IPS-20b (cell line): Measurements from ENCODE around the gene UPP1.
"Not testable (repeated sequence)": the region's sequence is repeated elsewhere in the genome, so short reads cannot be mapped to it uniquely, and the experiment has no call there.

Experiments used
- H3K27ac ChIP-seq: one replicate; pipeline ENCODE4 v1.5.1; 2013; ENCODE audit warnings: low read length
- H3K27me3 ChIP-seq: 2 replicates; pipeline ENCODE4 v1.6.1; 2013; ENCODE audit warnings: mild to moderate bottlenecking, low read length, inconsistent platforms; ENCODE audit not compliant: insufficient read depth
- H3K36me3 ChIP-seq: 2 replicates; pipeline ENCODE4 v1.6.1; 2013; ENCODE audit warnings: low read depth, mild to moderate bottlenecking, inconsistent platforms, low read length, moderate library complexity; ENCODE audit not compliant: insufficient read depth
- H3K4me1 ChIP-seq: 2 replicates; pipeline ENCODE4 v1.6.1; 2013; ENCODE audit warnings: mild to moderate bottlenecking, control low read depth, inconsistent platforms, low read length, moderate library complexity; ENCODE audit not compliant: insufficient read depth
- H3K4me3 ChIP-seq: 2 replicates; pipeline ENCODE4 v1.5.1; 2013; ENCODE audit warnings: mild to moderate bottlenecking, low read length, inconsistent platforms
- H3K9ac ChIP-seq: 2 replicates; pipeline ENCODE4 v1.6.1; 2013; ENCODE audit warnings: low read depth, mild to moderate bottlenecking, inconsistent platforms, low read length, moderate library complexity
- H3K9me3 ChIP-seq: 2 replicates; pipeline ENCODE4 v1.6.1; 2013; ENCODE audit warnings: mild to moderate bottlenecking, low read depth, low read length, inconsistent platforms; ENCODE audit not compliant: insufficient read depth

The UPP1 gene

GRCh38 chr7:48114115-48114514 lies 25.1 kb downstream of the UPP1 start:
- peaks cover 3% of the 10 kb centered on the region for H3K36me3 ChIP-seq
- no peaks in the 10 kb centered on the region; the same call in 1 of the 2 replicates for H3K4me1 ChIP-seq
- no peak overlapping the region for H3K4me3 ChIP-seq
- no peaks in the 10 kb centered on the region for H3K9me3 ChIP-seq
- H3K9ac ChIP-seq: no peak overlapping the region
- H3K27ac ChIP-seq: no peak overlapping the region
- no peaks in the 10 kb centered on the region for H3K27me3 ChIP-seq

- Histone ChIP-seq H3K27me3 (no peaks in the 10 kb centered on the region), H3K4me3 (no peak overlapping the region), H3K9ac (no peak overlapping the region), H3K4me1 (no peaks in the 10 kb centered on the region; the same call in 1 of the 2 replicates), H3K27ac (no peak overlapping the region), H3K9me3 (no peaks in the 10 kb centered on the region), H3K36me3 (no peaks in the 10 kb centered on the region)
Measured at GRCh38 chr7:48114589-48114988, 25.5 kb downstream of the UPP1 start.

GRCh38 chr7:48116043-48116442 lies 27.0 kb downstream of the UPP1 start:
- Histone ChIP-seq H3K36me3 (no peaks in the 10 kb centered on the region), H3K9ac (no peak overlapping the region), H3K27ac (no peak overlapping the region), H3K27me3 (no peaks in the 10 kb centered on the region), H3K9me3 (0 out of 2 replicates have a peak, but pooled peaks cover 2% of the 10 kb centered on the region), H3K4me3 (no peak overlapping the region), H3K4me1 (no peaks in the 10 kb centered on the region; the same call in 1 of the 2 replicates)

GRCh38 chr7:48118041-48118440 lies 29.0 kb downstream of the UPP1 start:
- Histone ChIP-seq H3K36me3 (no peaks in the 10 kb centered on the region), H3K9me3 (0 out of 2 replicates have a peak, but pooled peaks cover 10% of the 10 kb centered on the region), H3K27me3 (no peaks in the 10 kb centered on the region), H3K4me3 (no peak overlapping the region), H3K9ac (no peak overlapping the region), H3K27ac (no peak overlapping the region), H3K4me1 (no peaks in the 10 kb centered on the region)

- H3K9me3 ChIP-seq, H3K4me1 ChIP-seq, H3K27me3 ChIP-seq, H3K4me3 ChIP-seq, H3K9ac ChIP-seq, H3K36me3 ChIP-seq, H3K27ac ChIP-seq: not testable (repeated sequence)
Measured at GRCh38 chr7:48120536-48120935, 31.5 kb downstream of the UPP1 start.

- Histone ChIP-seq H3K4me3 (no peak overlapping the region), H3K9ac (no peak overlapping the region), H3K36me3 (no peaks in the 10 kb centered on the region), H3K27me3 (no peaks in the 10 kb centered on the region), H3K4me1 (no peaks in the 10 kb centered on the region; the same call in 1 of the 2 replicates), H3K27ac (no peak overlapping the region), H3K9me3 (0 out of 2 replicates have a peak, but pooled peaks cover 7% of the 10 kb centered on the region)
Measured at GRCh38 chr7:48126037-48126436, 37.0 kb downstream of the UPP1 start.

GRCh38 chr7:48130658-48131108 lies 41.6 kb downstream of the UPP1 start:
- no peak overlapping the region for H3K9ac ChIP-seq
- H3K36me3 ChIP-seq: no peaks in the 10 kb centered on the region
- H3K4me3 ChIP-seq: no peak overlapping the region
- H3K27me3 ChIP-seq: no peaks in the 10 kb centered on the region
- H3K27ac ChIP-seq: no peak overlapping the region
- H3K9me3 ChIP-seq: no peaks in the 10 kb centered on the region
- peaks cover 6% of the 10 kb centered on the region; the same call in 1 of the 2 replicates for H3K4me1 ChIP-seq

- no peaks in the 10 kb centered on the region for H3K27me3 ChIP-seq
- H3K9ac ChIP-seq: no peak overlapping the region
- peaks cover 8% of the 10 kb centered on the region for H3K9me3 ChIP-seq
- H3K4me3 ChIP-seq: no peak overlapping the region
- peaks cover 6% of the 10 kb centered on the region; the same call in 1 of the 2 replicates for H3K4me1 ChIP-seq
- H3K36me3 ChIP-seq: no peaks in the 10 kb centered on the region; the same call in 1 of the 2 replicates
- no peak overlapping the region for H3K27ac ChIP-seq
Measured at GRCh38 chr7:48132792-48133191, 43.7 kb downstream of the UPP1 start.

GRCh38 chr7:48139459-48139858 lies 50.4 kb downstream of the UPP1 start:
- H3K9ac ChIP-seq: no peak overlapping the region

GRCh38 chr7:48140001-48140681 lies 51.1 kb downstream of the UPP1 start:
- H3K27me3 ChIP-seq: no peaks in the 10 kb centered on the region
- peaks cover 8% of the 10 kb centered on the region; the same call in 1 of the 2 replicates for H3K4me1 ChIP-seq
- H3K9me3 ChIP-seq: peaks cover 21% of the 10 kb centered on the region
- H3K4me3 ChIP-seq: no peak overlapping the region
- H3K9ac ChIP-seq: no peak overlapping the region
- no peaks in the 10 kb centered on the region; the same call in 1 of the 2 replicates for H3K36me3 ChIP-seq
- no peak overlapping the region for H3K27ac ChIP-seq

More at GRCh38 chr7:48139459-48139858, 50.4 kb downstream of the UPP1 start:
- no peak overlapping the region for H3K27ac ChIP-seq
- no peak overlapping the region for H3K4me3 ChIP-seq
- H3K9me3 ChIP-seq: peaks cover 18% of the 10 kb centered on the region
- no peaks in the 10 kb centered on the region; the same call in 1 of the 2 replicates for H3K36me3 ChIP-seq
- H3K4me1 ChIP-seq: peaks cover 8% of the 10 kb centered on the region; the same call in 1 of the 2 replicates
- H3K27me3 ChIP-seq: no peaks in the 10 kb centered on the region

GRCh38 chr7:48141521-48141920 lies 52.5 kb downstream of the UPP1 start:
- Histone ChIP-seq H3K9me3 (peaks cover 16% of the 10 kb centered on the region), H3K27me3 (no peaks in the 10 kb centered on the region), H3K9ac (no peak overlapping the region), H3K4me1 (peaks cover 8% of the 10 kb centered on the region; the same call in 1 of the 2 replicates), H3K4me3 (no peak overlapping the region), H3K27ac (no peak overlapping the region), H3K36me3 (no peaks in the 10 kb centered on the region)

GRCh38 chr7:48144291-48144768 lies 55.3 kb downstream of the UPP1 start:
- H3K4me1 ChIP-seq: peaks cover 16% of the 10 kb centered on the region
- H3K27me3 ChIP-seq: no peaks in the 10 kb centered on the region
- H3K9me3 ChIP-seq: peaks cover 13% of the 10 kb centered on the region
- H3K9ac ChIP-seq: no peak overlapping the region
- H3K36me3 ChIP-seq: no peaks in the 10 kb centered on the region
- no peak overlapping the region for H3K27ac ChIP-seq
- H3K4me3 ChIP-seq: no peak overlapping the region
